Retinal pigment epithelial cell (primary cell): ENCODE results near the gene TMEM123.

Experiments used
- DNase-seq: peaks from one replicate; pipeline ENCODE4 v3.0.0-alpha.2; 2010; ENCODE audit warnings: low read depth
- H3K4me3 ChIP-seq: 2 replicates; pipeline ENCODE4 v1.5.1; 2011; ENCODE audit warnings: mild to moderate bottlenecking, low read length, control low read depth, moderate library complexity
- TF ChIP-seq, protein P1 (sequence below): conservative IDR thresholded peaks from 2 replicates; pipeline ENCODE4 v1.5.1; 2011; ENCODE audit warnings: low read depth, low read length, control low read depth, inconsistent platforms

TMEM123 gene

DNA sequence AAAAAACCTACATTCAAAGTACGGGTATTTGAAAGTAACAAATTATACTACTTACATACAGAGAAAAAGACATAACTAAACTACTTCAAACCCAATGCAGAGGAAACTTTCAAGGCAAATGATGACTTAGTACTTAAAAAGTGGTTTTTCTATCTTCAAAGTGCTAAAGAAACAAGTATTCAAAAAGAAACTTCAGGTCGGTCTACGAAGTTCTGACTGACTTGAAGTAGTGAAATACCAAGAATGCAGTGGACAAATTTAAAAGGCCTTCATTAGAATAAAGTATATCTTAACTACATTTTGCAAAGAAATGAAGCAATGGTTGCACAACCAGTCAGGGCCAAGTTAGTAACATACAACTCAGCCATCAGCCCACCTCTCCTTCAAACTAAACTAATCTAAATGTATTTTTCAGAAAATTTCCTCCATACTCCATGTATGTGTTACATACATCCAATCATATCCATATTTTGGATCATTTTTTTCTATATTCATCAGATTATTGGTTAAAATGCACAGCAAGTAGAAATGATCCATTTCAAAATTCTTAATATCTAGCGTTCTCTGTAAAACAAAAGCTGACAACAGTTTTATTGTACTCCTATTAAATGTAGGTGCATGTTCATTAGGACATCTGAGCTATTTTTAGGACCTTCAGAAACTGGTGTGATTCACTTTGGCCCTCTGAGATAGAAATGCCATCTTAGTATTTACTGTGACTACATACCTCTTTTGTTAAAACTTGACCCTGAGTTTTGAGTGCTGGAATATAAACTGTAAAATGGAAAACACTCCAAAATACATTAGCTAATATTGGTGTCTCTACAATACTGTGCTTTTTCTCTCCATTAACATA is 55.6 kb downstream of the TMEM123 start:
- TF ChIP-seq, protein P1, sequence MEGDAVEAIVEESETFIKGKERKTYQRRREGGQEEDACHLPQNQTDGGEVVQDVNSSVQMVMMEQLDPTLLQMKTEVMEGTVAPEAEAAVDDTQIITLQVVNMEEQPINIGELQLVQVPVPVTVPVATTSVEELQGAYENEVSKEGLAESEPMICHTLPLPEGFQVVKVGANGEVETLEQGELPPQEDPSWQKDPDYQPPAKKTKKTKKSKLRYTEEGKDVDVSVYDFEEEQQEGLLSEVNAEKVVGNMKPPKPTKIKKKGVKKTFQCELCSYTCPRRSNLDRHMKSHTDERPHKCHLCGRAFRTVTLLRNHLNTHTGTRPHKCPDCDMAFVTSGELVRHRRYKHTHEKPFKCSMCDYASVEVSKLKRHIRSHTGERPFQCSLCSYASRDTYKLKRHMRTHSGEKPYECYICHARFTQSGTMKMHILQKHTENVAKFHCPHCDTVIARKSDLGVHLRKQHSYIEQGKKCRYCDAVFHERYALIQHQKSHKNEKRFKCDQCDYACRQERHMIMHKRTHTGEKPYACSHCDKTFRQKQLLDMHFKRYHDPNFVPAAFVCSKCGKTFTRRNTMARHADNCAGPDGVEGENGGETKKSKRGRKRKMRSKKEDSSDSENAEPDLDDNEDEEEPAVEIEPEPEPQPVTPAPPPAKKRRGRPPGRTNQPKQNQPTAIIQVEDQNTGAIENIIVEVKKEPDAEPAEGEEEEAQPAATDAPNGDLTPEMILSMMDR = no peak
- no peak for DNase-seq
- no peak overlapping the region for H3K4me3 ChIP-seq

- no peak overlapping the region for H3K4me3 ChIP-seq
- TF ChIP-seq, protein P1 = no peak
- no peak for DNase-seq
Observed at GRCh38 chr11:102395720-102396393, 56.7 kb downstream of the TMEM123 start.

DNA sequence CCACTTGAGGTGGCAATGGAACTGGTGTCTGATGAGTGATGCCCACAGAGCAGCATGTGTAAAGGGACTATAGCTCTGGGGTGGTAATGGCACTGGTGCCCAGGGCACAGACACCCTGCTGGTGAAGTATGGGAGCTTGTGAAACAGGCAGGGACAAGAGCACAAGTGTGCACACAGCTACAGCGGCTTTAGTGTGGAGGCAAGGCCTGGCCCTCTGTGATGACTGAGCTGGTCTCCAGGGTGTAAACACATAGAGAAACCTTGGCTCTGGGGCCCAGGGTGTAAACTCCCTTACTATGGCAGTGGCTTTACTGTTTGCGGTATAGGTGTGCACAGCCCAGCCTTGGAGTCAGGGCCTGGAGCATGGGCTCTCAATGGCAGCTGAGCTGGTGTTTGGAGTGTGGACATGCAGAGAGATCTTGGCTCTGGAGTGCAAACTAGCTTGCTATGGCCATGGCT is 59.3 kb downstream of the TMEM123 start:
- DNase-seq = no peak
- no peak overlapping the region for H3K4me3 ChIP-seq
- TF ChIP-seq, protein P1 = no peak

- H3K4me3 ChIP-seq = no peak overlapping the region
- TF ChIP-seq, protein P1 = no peak
- DNase-seq = no peak
Observed at GRCh38 chr11:102391549-102392237, 60.9 kb downstream of the TMEM123 start.

- TF ChIP-seq, protein P1 = peak; percentile 94
- no peak overlapping the region for H3K4me3 ChIP-seq
- DNase-seq = no peak
Observed at GRCh38 chr11:102390667-102391465, 61.7 kb downstream of the TMEM123 start.

DNA sequence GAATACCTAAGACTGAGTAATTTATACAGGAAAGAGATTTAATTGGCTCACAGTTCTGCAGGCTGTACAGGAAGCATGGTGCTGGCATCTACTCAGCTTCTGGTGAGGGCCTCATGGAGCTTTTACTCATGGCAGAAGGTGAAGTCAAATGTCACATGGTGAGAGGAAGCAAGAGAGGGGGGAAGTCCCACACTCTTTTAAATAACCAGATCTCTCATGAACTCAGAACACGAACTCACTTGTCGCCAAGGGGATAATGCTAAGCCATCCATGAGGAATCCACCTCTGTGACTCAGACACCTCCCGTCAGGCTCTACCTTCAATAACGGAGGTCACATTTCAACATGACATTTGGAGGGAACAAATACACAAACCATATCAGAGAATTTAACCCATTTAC is 63.3 kb downstream of the TMEM123 start:
- TF ChIP-seq, protein P1 = no peak

More for the DNA sequence above, 63.3 kb downstream of the TMEM123 start:
- H3K4me3 ChIP-seq = no peak overlapping the region
- no peak for DNase-seq
